H1 (cell line): ENCODE measurements around the gene ZYG11B. TPM values are rescaled to one million over a fixed set of nuclear protein-coding genes. Genes with fewer than 3 reads are reported as not detected.

Experiments used
- CTCF ChIA-PET: fragments of 300-600 bp; sonication (Branson Sonifier 250); formaldehyde crosslinking; loops from one replicate; lab custom pipeline; 2021; ENCODE audit not compliant: partially characterized antibody; lab: Charles Lee
- POLR2A ChIA-PET: fragments of 300-600 bp; sonication (Branson Sonifier 250); formaldehyde crosslinking; loops from one replicate; lab custom pipeline; 2021; ENCODE audit warnings: inconsistent platforms; ENCODE audit not compliant: partially characterized antibody; lab: Charles Lee
- DNase-seq, 2 experiments: peaks; one replicate each; pipeline versions ENCODE4 v3.0.0 to v3.0.0-alpha.2; 2010 to 2022; ENCODE audit warnings: low spot score in 2 of 2, low read depth in 1 of 2, mixed read lengths in 1 of 2
- FAIRE-seq: peaks from 2 replicates; lab custom pipeline; 2011; peaks lifted over from hg19 to GRCh38; lab: Jason Lieb, UNC
- H2AFZ ChIP-seq: 2 replicates; pipeline ENCODE4 v1.8.1; 2012; ENCODE audit warnings: low read length, inconsistent platforms
- H2AK5ac ChIP-seq: 2 replicates; pipeline ENCODE4 v1.6.1; 2013; ENCODE audit warnings: low read depth, low read length
- H2BK120ac ChIP-seq: replicated peaks from 2 replicates; pipeline ENCODE3; 2013; ENCODE audit warnings: low read depth, low read length, inconsistent platforms
- H2BK12ac ChIP-seq: 2 replicates; pipeline ENCODE4 v1.6.1; 2013; ENCODE audit warnings: low read depth, low read length
- H2BK15ac ChIP-seq: 2 replicates; pipeline ENCODE4 v1.6.1; 2013; ENCODE audit warnings: low read length
- H2BK20ac ChIP-seq: 2 replicates; pipeline ENCODE4 v1.6.1; 2013; ENCODE audit warnings: low read length
- H2BK5ac ChIP-seq: 2 replicates; pipeline ENCODE4 v1.6.1; 2013; ENCODE audit warnings: low read depth, low read length
- H3K14ac ChIP-seq: 2 replicates; pipeline ENCODE4 v1.6.1; 2013; ENCODE audit warnings: inconsistent platforms; ENCODE audit not compliant: insufficient read length
- H3K18ac ChIP-seq: 2 replicates; pipeline ENCODE4 v1.6.1; 2013; ENCODE audit warnings: low read length; ENCODE audit errors: extremely low read depth
- H3K23ac ChIP-seq: 2 replicates; pipeline ENCODE4 v1.6.1; 2013; ENCODE audit warnings: inconsistent platforms; ENCODE audit not compliant: insufficient read length
- H3K23me2 ChIP-seq: 2 replicates; pipeline ENCODE4 v1.6.1; 2013; ENCODE audit warnings: low read depth, low read length
- H3K27ac ChIP-seq: 2 replicates; pipeline ENCODE4 v1.6.1; 2011; ENCODE audit warnings: low read depth, low read length, inconsistent platforms
- H3K27me3 ChIP-seq, 4 experiments: replicated peaks in 1 of 4; 1 replicate in 1 of 4; 2 replicates in 3 of 4; pipeline versions ENCODE4 v1.6.1 to v1.8.1; 2011 to 2013; ENCODE audit warnings: low read length in 3 of 4, mild to moderate bottlenecking in 3 of 4, inconsistent platforms in 2 of 4, mixed read lengths in 2 of 4, moderate library complexity in 1 of 4; ENCODE audit not compliant: control insufficient read depth in 3 of 4, insufficient read depth in 3 of 4; ENCODE audit errors: extremely low read depth in 1 of 4
- H3K36me3 ChIP-seq, 4 experiments: 2 replicates each; pipeline versions ENCODE4 v1.6.1 to v1.8.1; 2011 to 2013; ENCODE audit warnings: mild to moderate bottlenecking in 4 of 4, low read length in 3 of 4, moderate library complexity in 2 of 4, control low read depth in 1 of 4, inconsistent platforms in 1 of 4; ENCODE audit not compliant: insufficient read depth in 4 of 4, control insufficient read depth in 2 of 4
- H3K4ac ChIP-seq: replicated peaks from 2 replicates; pipeline ENCODE3; 2013; ENCODE audit warnings: low read length, low read depth, mixed read lengths, inconsistent platforms; ENCODE audit not compliant: insufficient read length
- H3K4me1 ChIP-seq, 4 experiments: replicated peaks in 1 of 4; 1 replicate in 1 of 4; 2 replicates in 3 of 4; pipeline versions ENCODE4 v1.6.1 to v1.8.1; 2011 to 2013; ENCODE audit warnings: low read length in 3 of 4, inconsistent platforms in 2 of 4, mixed read lengths in 1 of 4; ENCODE audit not compliant: insufficient read depth in 4 of 4, control insufficient read depth in 3 of 4
- H3K4me2 ChIP-seq, 2 experiments: 2 replicates each; pipeline versions ENCODE4 v1.6.1 to v1.8.1; 2011 to 2013; ENCODE audit warnings: low read depth in 2 of 2, low read length in 2 of 2, control low read depth in 1 of 2, inconsistent platforms in 1 of 2, mild to moderate bottlenecking in 1 of 2; ENCODE audit not compliant: insufficient read depth in 1 of 2
- H3K4me3 ChIP-seq, 4 experiments: fragments of 200-600, 300-600 bp in 1 of 4; sonication (generic), shearing (Covaris generic), sonication (Bioruptor Twin) in 1 of 4; 2 replicates each; pipeline versions ENCODE4 v1.5.1 to v1.8.1; 2011 to 2016; ENCODE audit warnings: low read length in 4 of 4, low read depth in 3 of 4, control low read depth in 2 of 4, inconsistent platforms in 2 of 4, mild to moderate bottlenecking in 2 of 4, mixed read lengths in 1 of 4, moderate library complexity in 1 of 4; ENCODE audit not compliant: insufficient read depth in 2 of 4; ENCODE audit errors: extremely low read depth in 1 of 4
- H3K56ac ChIP-seq: replicated peaks from 2 replicates; pipeline ENCODE3; 2013; ENCODE audit warnings: low read depth, mild to moderate bottlenecking, mixed read lengths, low read length, inconsistent platforms; ENCODE audit not compliant: insufficient read length
- H3K79me1 ChIP-seq: 2 replicates; pipeline ENCODE4 v1.6.1; 2013; ENCODE audit warnings: low read depth, low read length, control low read depth
- H3K79me2 ChIP-seq, 2 experiments: 2 replicates each; pipeline versions ENCODE4 v1.6.1 to v1.8.1; 2012 to 2013; ENCODE audit warnings: low read length in 2 of 2, mild to moderate bottlenecking in 2 of 2, inconsistent platforms in 1 of 2; ENCODE audit not compliant: insufficient read depth in 2 of 2, control insufficient read depth in 1 of 2
- H3K9ac ChIP-seq, 4 experiments: replicated peaks in 1 of 4; 1 replicate in 1 of 4; 2 replicates in 3 of 4; pipeline versions ENCODE4 v1.6.1 to v1.8.1; 2011 to 2013; ENCODE audit warnings: low read depth in 3 of 4, low read length in 3 of 4, control low read depth in 2 of 4, mild to moderate bottlenecking in 2 of 4, moderate library complexity in 2 of 4, inconsistent platforms in 1 of 4; ENCODE audit errors: extremely low read depth in 1 of 4
- H3K9me3 ChIP-seq, 2 experiments: 2 replicates each; pipeline versions ENCODE4 v1.6.1 to v1.8.1; 2012 to 2013; ENCODE audit warnings: mild to moderate bottlenecking in 2 of 2, moderate library complexity in 2 of 2, control low read depth in 1 of 2, inconsistent platforms in 1 of 2, low read depth in 1 of 2, low read length in 1 of 2, mixed read lengths in 1 of 2; ENCODE audit not compliant: insufficient read depth in 2 of 2
- H4K20me1 ChIP-seq, 2 experiments: replicated peaks in 1 of 2; 2 replicates each; pipeline versions ENCODE3 to v1.8.1; 2011 to 2013; ENCODE audit warnings: inconsistent platforms in 2 of 2, low read length in 2 of 2, mild to moderate bottlenecking in 1 of 2; ENCODE audit not compliant: insufficient read depth in 2 of 2, control insufficient read depth in 1 of 2
- H4K5ac ChIP-seq: 2 replicates; pipeline ENCODE4 v1.6.1; 2013; ENCODE audit warnings: low read length, low read depth, mixed read lengths, inconsistent platforms; ENCODE audit not compliant: insufficient read length
- H4K8ac ChIP-seq: 2 replicates; pipeline ENCODE4 v1.8.0; 2013; ENCODE audit warnings: mild to moderate bottlenecking, moderate library complexity, low read length, inconsistent platforms; ENCODE audit not compliant: insufficient read depth; ENCODE audit errors: extremely low read depth
- H4K91ac ChIP-seq: replicated peaks from 2 replicates; pipeline ENCODE3; 2013; ENCODE audit warnings: low read length, mixed read lengths, inconsistent platforms; ENCODE audit not compliant: insufficient read length
- CTBP2 ChIP-seq: IDR thresholded peaks from 2 replicates; pipeline ENCODE4 v1.7.0; 2011; ENCODE audit warnings: borderline replicate concordance, mild to moderate bottlenecking, moderate library complexity, mixed read lengths, low read length; ENCODE audit not compliant: insufficient read depth, insufficient read length
- HDAC2 ChIP-seq, 2 experiments: fragments of 300-600 bp in 1 of 2; sonication (generic) in 1 of 2; IDR thresholded peaks; 2 replicates each; pipeline ENCODE4 v1.6.1; 2011 to 2012; ENCODE audit warnings: low read depth in 2 of 2, low read length in 2 of 2, mild to moderate bottlenecking in 2 of 2, moderate library complexity in 2 of 2, borderline replicate concordance in 1 of 2, inconsistent platforms in 1 of 2
- KDM5A ChIP-seq: fragments of 200-600 bp; IDR thresholded peaks from 2 replicates; pipeline ENCODE4 v1.7.1; 2012; ENCODE audit warnings: mild to moderate bottlenecking, low read length, inconsistent platforms, mixed read lengths
- SIN3A ChIP-seq, 2 experiments: IDR thresholded peaks in 1 of 2; conservative IDR thresholded peaks in 1 of 2; 2 replicates each; pipeline ENCODE4 v1.6.1; 2011 to 2012; ENCODE audit warnings: low read length in 2 of 2, improper control_type of control experiment in 1 of 2, low read depth in 1 of 2, mild to moderate bottlenecking in 1 of 2
- WGBS, 2 experiments: shearing (Covaris generic) in 1 of 2; methylation state at CpG; one replicate each; pipeline versions ENCODE4 v1.1.6 to v1.1.7; 2013 to 2015; ENCODE audit warnings: low lambda C conversion rate in 2 of 2, mixed read lengths in 2 of 2, inconsistent platforms in 1 of 2, low coverage in 1 of 2, missing lambda C conversion rate in 1 of 2; ENCODE audit not compliant: insufficient replicate concordance in 2 of 2, insufficient coverage in 1 of 2, insufficient read length in 1 of 2; ENCODE audit errors: extremely low coverage in 1 of 2, missing lambda C conversion rate in 1 of 2; 5-methylcytosine and 5-hydroxymethylcytosine counted together
- polyA plus RNA-seq, 7 experiments: library from polyadenylated mRNA; depleted of rRNA in 3 of 7; stranded (reverse) in 5 of 7; unstranded in 2 of 7; fragments of >200 nt in 5 of 7; fragments of 200-250 nt in 2 of 7; gene quantifications; 1 replicate in 5 of 7; 2 replicates in 1 of 7; 4 replicates in 1 of 7; pipeline versions ENCODE4 v1.2.1 to v1.2.3, GENCODE V29; 2011 to 2013; ENCODE audit warnings: missing spikeins in 2 of 7, mixed read lengths in 2 of 7
- total RNA-seq: library from RNA; stranded (reverse); fragmentation: NEBNext Ultra II Directional; extraction: Animal tissue kit (Norgen Biotek cat#: 25700); gene quantifications from 2 replicates; pipeline ENCODE4 v1.2.1, GENCODE V29; 2021

The ZYG11B gene
- total and polyA plus RNA-seq, 2 of the 8 experiments (the other 6 are each of a cell fraction or from before 2014, with no cell fraction given), result 4.4 to 20.9 TPM

DNA sequence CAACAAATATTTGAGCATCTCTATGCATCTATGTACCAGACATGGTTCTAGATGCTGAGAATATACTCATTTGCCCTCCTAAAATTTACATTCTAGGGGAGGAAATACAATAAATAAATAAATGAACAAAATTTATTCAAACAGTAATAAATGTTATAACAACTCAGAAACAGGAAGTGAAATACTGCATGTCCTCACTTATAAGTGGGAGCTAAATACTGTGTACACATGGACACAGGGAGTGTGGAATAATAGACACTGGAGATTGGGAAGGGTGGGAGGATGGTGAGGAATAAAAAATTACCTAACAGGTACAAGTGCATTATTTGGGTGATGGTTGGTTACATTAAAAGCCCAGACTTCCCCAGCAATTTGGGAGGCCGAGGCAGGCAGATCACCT is 32.4 kb upstream of the ZYG11B start:
- H3K23ac ChIP-seq, result no peak overlapping the region
- H3K4me1 ChIP-seq, result peaks cover 4 to 9% (median 7%) of the 10 kb centered on the region in 4 experiments; a peak in 5 of 7 replicates
- no peak overlapping the region for H2BK15ac ChIP-seq
- no peak overlapping the region for H2BK5ac ChIP-seq
- no peaks in the 10 kb centered on the region for H3K9me3 ChIP-seq
- no peak overlapping the region for H2AK5ac ChIP-seq
- no peak overlapping the region for H3K4me3 ChIP-seq
- no peak overlapping the region for H2BK12ac ChIP-seq
- FAIRE-seq, result no peak
- DNase-seq, result no peak
- H3K27ac ChIP-seq, result no peak overlapping the region
- H3K4ac ChIP-seq, result no peak overlapping the region
- no peak overlapping the region for H4K5ac ChIP-seq
- peaks cover 7 to 40% (median 17%) of the 10 kb centered on the region in 4 experiments for H3K36me3 ChIP-seq
- no peak overlapping the region for H2BK120ac ChIP-seq
- H4K91ac ChIP-seq, result no peak overlapping the region
- no peaks in the 10 kb centered on the region for H3K27me3 ChIP-seq
- H3K18ac ChIP-seq, result no peak overlapping the region
- H3K79me1 ChIP-seq, result peaks cover 14% of the 10 kb centered on the region
- H3K9ac ChIP-seq, result no peak overlapping the region
- H3K4me2 ChIP-seq, result no peak overlapping the region
- peaks cover 16 to 51% of the 10 kb centered on the region in 2 experiments for H3K79me2 ChIP-seq
- peaks cover 1 to 7% of the 10 kb centered on the region in 2 experiments for H4K20me1 ChIP-seq
- H3K23me2 ChIP-seq, result peaks cover 6% of the 10 kb centered on the region
- ChIA-PET CTCF (no interaction called here), POLR2A (no interaction called here)
- WGBS, 2 experiments, result 100% methylated on average over 1 of the region's 1 CpG; no CpG with 5 or more reads in 1 of the 2 experiments
- H2AFZ ChIP-seq, result no peak overlapping the region
- H3K56ac ChIP-seq, result no peak overlapping the region
- H4K8ac ChIP-seq, result no peak overlapping the region
- H2BK20ac ChIP-seq, result no peak overlapping the region
- no peak overlapping the region for H3K14ac ChIP-seq
- TF ChIP-seq KDM5A (no peak), SIN3A (conservative IDR thresholded peaks at IDR 0.05 in 1 of 2, IDR thresholded peaks at IDR 0.05 in 1 of 2; ENCODE audit: low read depth in 1 of 2, low read length in 2 of 2) (no peak), HDAC2 (IDR thresholded peaks at IDR 0.05; ENCODE audit: borderline replicate concordance in 1 of 2, low read depth in 2 of 2, low read length in 2 of 2) (no peak), CTBP2 (no peak)
